CD4-positive, alpha-beta memory T cell (primary cell): ENCODE data around the gene AHRR. TPM values are rescaled to one million over a fixed set of nuclear protein-coding genes. Genes with fewer than 3 reads are reported as not detected.

Source experiments
- polyA plus RNA-seq, 2 donors: library from polyadenylated mRNA; unstranded; fragments of 300-500 nt; fragmentation: Illumina TruSeq; gene quantifications; one replicate each; pipeline ENCODE4 v1.2.3, GENCODE V29; 2021
- total RNA-seq, 2 experiments: library from RNA; stranded (reverse); gene quantifications; one replicate each; pipeline ENCODE4 v1.2.3, GENCODE V29; 2021

AHRR gene
- total and polyA plus RNA-seq, 4 experiments from 2014 or later = 0.23 to 2.7 (median 0.74) TPM

Other genes with a start within 250 kb of the AHRR start
- not detected for gene PLEKHG4B, start 229.5 kb upstream of the AHRR start, total RNA-seq
- not detected for gene PLEKHG4B, start 229.5 kb upstream of the AHRR start, polyA plus RNA-seq
- gene LRRC14B, start 130.2 kb upstream of the AHRR start, total RNA-seq = not detected
- under 1 TPM in 1 of 2 donors, not detected in 1; 0.15 TPM for gene LRRC14B, start 130.2 kb upstream of the AHRR start, polyA plus RNA-seq
- 1 to 10 TPM; 6.7 to 7.7 TPM for gene CCDC127, start 103.6 kb upstream of the AHRR start, total RNA-seq
- 1 to 10 TPM; 2.9 to 5.1 TPM for gene CCDC127, start 103.6 kb upstream of the AHRR start, polyA plus RNA-seq
- 100 to 1,000 TPM; 131 to 136 TPM for gene SDHA, start 103.4 kb upstream of the AHRR start, total RNA-seq
- gene SDHA, start 103.4 kb upstream of the AHRR start, polyA plus RNA-seq = 100 to 1,000 TPM; 214 to 240 TPM
- 10 to 100 TPM; 86.5 to 95.8 TPM for gene PDCD6, start 50.1 kb upstream of the AHRR start, total RNA-seq
- 100 to 1,000 TPM; 204 to 227 TPM for gene PDCD6, start 50.1 kb upstream of the AHRR start, polyA plus RNA-seq
- gene EXOC3, start 121.5 kb downstream of the AHRR start, total RNA-seq = 10 to 100 TPM; 83.0 to 96.1 TPM
- gene EXOC3, start 121.5 kb downstream of the AHRR start, polyA plus RNA-seq = 10 to 100 TPM; 32.0 to 42.8 TPM
- gene SLC9A3, start 202.7 kb downstream of the AHRR start, total RNA-seq = 1 to 10 TPM; 2.8 to 3.1 TPM
- 1 to 10 TPM; 2.2 to 2.8 TPM for gene SLC9A3, start 202.7 kb downstream of the AHRR start, polyA plus RNA-seq